EL (cell line): ENCODE results near the gene EPB41L1.

ENCODE experiments used
- DNase-seq: peaks from one replicate; pipeline ENCODE4 v3.0.0-alpha.2; 2016

EPB41L1 gene

GRCh38 chr20:36154700-36155628 is at the start of gene EPB41L1:
Gene EPB41L1 (plus strand): TSS chr20:36154740. CDS start chr20:36173778, 19,038 bp downstream.
- peak; percentile 18 for DNase-seq

GRCh38 chr20:36104856-36105255 is 49.7 kb upstream of the EPB41L1 start:
- no peak for DNase-seq

GRCh38 chr20:36105711-36106226 is 48.8 kb upstream of the EPB41L1 start:
- DNase-seq: no peak

GRCh38 chr20:36106606-36107005 is 47.9 kb upstream of the EPB41L1 start:
- no peak for DNase-seq

- no peak for DNase-seq
These were observed 46.7 kb upstream of the EPB41L1 start for GRCh38 chr20:36107881-36108280.

- DNase-seq: no peak
These were observed 45.1 kb upstream of the EPB41L1 start for GRCh38 chr20:36109251-36109947.

GRCh38 chr20:36110994-36111393 is 43.5 kb upstream of the EPB41L1 start:
- no peak for DNase-seq

GRCh38 chr20:36112112-36112511 is 42.4 kb upstream of the EPB41L1 start:
- no peak for DNase-seq

- no peak for DNase-seq
These were observed 41.5 kb upstream of the EPB41L1 start for GRCh38 chr20:36113036-36113435.

GRCh38 chr20:36113566-36114250 is 40.8 kb upstream of the EPB41L1 start:
- no peak for DNase-seq

GRCh38 chr20:36114707-36115106 is 39.8 kb upstream of the EPB41L1 start:
- no peak for DNase-seq

GRCh38 chr20:36115925-36116324 is 38.6 kb upstream of the EPB41L1 start:
- no peak for DNase-seq

- DNase-seq: peak; percentile 93
These were observed 37.6 kb upstream of the EPB41L1 start for GRCh38 chr20:36116807-36117441.

GRCh38 chr20:36117638-36118037 is 36.9 kb upstream of the EPB41L1 start:
- DNase-seq: no peak

- DNase-seq: no peak
These were observed 36.2 kb upstream of the EPB41L1 start for GRCh38 chr20:36118371-36118770.

GRCh38 chr20:36119537-36119936 is 35.0 kb upstream of the EPB41L1 start:
- no peak for DNase-seq

- DNase-seq: no peak
These were observed 34.3 kb upstream of the EPB41L1 start for GRCh38 chr20:36120241-36120640.

- no peak for DNase-seq
These were observed 33.5 kb upstream of the EPB41L1 start for GRCh38 chr20:36120991-36121390.

GRCh38 chr20:36121981-36122930 is 32.3 kb upstream of the EPB41L1 start:
- DNase-seq: no peak

GRCh38 chr20:36122931-36123288 is 31.6 kb upstream of the EPB41L1 start:
- DNase-seq: no peak

- no peak for DNase-seq
These were observed 29.4 kb upstream of the EPB41L1 start for GRCh38 chr20:36125097-36125496.
